Ovary (tissue), 9 donors: ENCODE results near the gene CCNG2. TPM values are rescaled to one million over a fixed set of nuclear protein-coding genes. Genes with fewer than 3 reads are reported as not detected.

Experiments
- DNase-seq, 5 donors: peaks; one replicate each; pipeline ENCODE4 v3.0.0-alpha.2; 2019 to 2020
- H3K27ac ChIP-seq, 2 donors: fragments of 200-600 bp; one replicate each; pipeline versions ENCODE4 v1.5.1 to v1.8.0; 2019 to 2022
- H3K27me3 ChIP-seq: fragments of 200-600 bp; one replicate; pipeline ENCODE4 v1.8.0; 2022
- H3K36me3 ChIP-seq: fragments of 200-600 bp; sonication (generic); one replicate; pipeline ENCODE4 v1.5.1; 2019
- H3K4me1 ChIP-seq: one replicate; pipeline ENCODE4 v1.8.1; 2013; ENCODE audit warnings: mild to moderate bottlenecking, moderate library complexity; ENCODE audit not compliant: insufficient read depth
- H3K4me3 ChIP-seq: fragments of 200-600 bp; sonication (generic); one replicate; pipeline ENCODE4 v1.5.1; 2017
- H3K9me3 ChIP-seq, 2 donors: fragments of 200-600 bp in 1 of 2; sonication (generic) in 1 of 2; one replicate each; pipeline versions ENCODE4 v1.5.1 to v1.8.1; 2013 to 2019; ENCODE audit warnings: mild to moderate bottlenecking in 1 of 2, moderate library complexity in 1 of 2
- CTCF ChIP-seq, 3 donors: fragments of 450-650 bp in 2 of 3; fragments of 200-600 bp in 1 of 3; IDR thresholded peaks; one replicate each; pipeline versions ENCODE4 v1.5.1 to v1.8.0; 2016 to 2022; ENCODE audit warnings: antibody characterized with exemption in 3 of 3, mild to moderate bottlenecking in 1 of 3
- EP300 ChIP-seq: sonication (generic); formaldehyde crosslinking; IDR thresholded peaks from one replicate; pipeline ENCODE4 v1.6.1; 2017; ENCODE audit warnings: antibody characterized with exemption
- POLR2A ChIP-seq: fragments of 450-650 bp; IDR thresholded peaks from one replicate; pipeline ENCODE4 v1.6.1; 2017; ENCODE audit warnings: antibody characterized with exemption, mild to moderate bottlenecking, moderate library complexity
- WGBS, 3 donors: extraction: QIAGEN DNeasy Blood & Tissue Kit in 1 of 3; methylation state at CpG; one replicate each; pipeline versions ENCODE4 v1.1.5 to v1.1.7; 2013 to 2017; 5-methylcytosine and 5-hydroxymethylcytosine counted together
- intact Hi-C, 4 donors: fragments of 100-400 bp; cut with DNase I; formaldehyde crosslinking; loops; one replicate each; pipeline versions ENCODE4 v1.11.0 to v1.15.1; 2022 to 2023
- polyA plus RNA-seq, 2 donors: library from polyadenylated mRNA; stranded (reverse); fragments of 200-250 nt in 1 of 2; fragments of 350-450 nt in 1 of 2; fragmentation: Illumina TruSeq in 1 of 2; extraction: RNeasy Lipid Tissue Mini Kit (QIAGEN cat#74804) in 1 of 2; gene quantifications; one replicate each; pipeline ENCODE4 v1.2.3, GENCODE V29; 2013 to 2014
- total RNA-seq, 7 donors: library from RNA; depleted of rRNA in 2 of 7; stranded (reverse); fragments of >200 nt in 2 of 7; fragmentation: NEBNext Ultra II Directional in 3 of 7; extraction: Animal tissue kit (Norgen Biotek cat#: 25700) in 3 of 7; gene quantifications; one replicate each; pipeline versions ENCODE4 v1.1.0 to v1.2.4, GENCODE V29; 2016 to 2023
- donor health status: DM: no; HTN: no; CAD: no; lungs with moderate emphysema.
- donor health status: DM: no; HTN: no; CAD: no.
- donor health status: Bipolar disorder and iron deficiency.
- donor health status: DM: yes; HTN: yes; CAD: no.
- donor health status: DM: no; HTN: no; CAD: no.
- donor health status: DM: yes; HTN: yes; CAD: no.

Gene CCNG2
- total and polyA plus RNA-seq, 9 donors, result 9.9 to 44.9 (median 22.7) TPM

GRCh38 chr4:77155631-77156452, 1.2 kb upstream of the CCNG2 start:
- intact Hi-C loops, result loop anchor here in 2 of 4 donors (1.0 to 5.0 kb wide), 3 partner anchors 79 to 209 kb away; partner anchors contain the start of genes CCNI (in 2 of the 2) and SEPTIN11 (in 1 of the 2)
- TF ChIP-seq EP300 (no peak), CTCF (IDR thresholded peaks at IDR 0.05) (no peak), POLR2A (no peak)
- Histone ChIP-seq H3K27me3 (no peaks in the 10 kb centered on the region), H3K4me3 (peak overlapping the region; percentile 74), H3K36me3 (no peaks in the 10 kb centered on the region), H3K4me1 (no peaks in the 10 kb centered on the region), H3K9me3 (no peaks in the 10 kb centered on the region), H3K27ac (no peak overlapping the region)
- 12 to 17% (median 14%) methylated on average over 15 of the region's 15 CpGs for WGBS, 3 donors
- DNase-seq, result no peak

GRCh38 chr4:77156533-77156911, 485 bp upstream of the CCNG2 start:
- peak overlapping the region; percentile 87 to 95 for H3K27ac ChIP-seq
- peak overlapping the region; percentile 74 for H3K4me3 ChIP-seq
- no peaks in the 10 kb centered on the region for H3K4me1 ChIP-seq
- no peaks in the 10 kb centered on the region for H3K27me3 ChIP-seq
- intact Hi-C loops, result loop anchor here in 2 of 4 donors (1.0 to 5.0 kb wide), 3 partner anchors 79 to 209 kb away; partner anchors contain the start of genes CCNI (in 2 of the 2) and SEPTIN11 (in 1 of the 2)
- 0 to 1% (median 1%) methylated on average over 17 of the region's 17 CpGs for WGBS, 3 donors
- H3K36me3 ChIP-seq, result no peaks in the 10 kb centered on the region
- no peaks in the 10 kb centered on the region for H3K9me3 ChIP-seq
- TF ChIP-seq POLR2A, result no peak
- no peak for TF ChIP-seq EP300
- no peak for TF ChIP-seq CTCF (IDR thresholded peaks at IDR 0.05)
- peak; percentile 93 to 97 (median 93) for DNase-seq

GRCh38 chr4:77157859-77158486, 966 bp downstream of the CCNG2 start:
- peak overlapping the region; percentile 74 for H3K4me3 ChIP-seq
- peak overlapping the region; percentile 87 to 95 for H3K27ac ChIP-seq
- H3K9me3 ChIP-seq, result no peaks in the 10 kb centered on the region
- 0% methylated on average over 20 to 53 of the region's 53 CpGs for WGBS, 3 donors
- no peaks in the 10 kb centered on the region for H3K4me1 ChIP-seq
- H3K36me3 ChIP-seq, result no peaks in the 10 kb centered on the region
- peak; percentile 86 to 91 (median 87) for DNase-seq
- no peaks in the 10 kb centered on the region for H3K27me3 ChIP-seq
- TF ChIP-seq EP300, result no peak
- no peak for TF ChIP-seq POLR2A
- no peak for TF ChIP-seq CTCF (IDR thresholded peaks at IDR 0.05)
- intact Hi-C loops, result loop anchor here in 1 of 4 donors (5.0 kb wide), 2 partner anchors 81 to 211 kb away; partner anchors contain the start of genes CCNI and SEPTIN11

- intact Hi-C loops, result loop anchor here in 1 of 4 donors (5.0 kb wide), 2 partner anchors 81 to 211 kb away; partner anchors contain the start of genes CCNI and SEPTIN11
- DNase-seq, result peak in 4 of 5 donors; percentile 13 to 44 (median 33)
Observed at GRCh38 chr4:77158487-77158861, 1.5 kb downstream of the CCNG2 start.

More at GRCh38 chr4:77158487-77158861, 1.5 kb downstream of the CCNG2 start:
- peaks cover 2% of the 10 kb centered on the region for H3K4me1 ChIP-seq
- H3K27ac ChIP-seq, result peak overlapping the region; percentile 87 to 95
- H3K9me3 ChIP-seq, result no peaks in the 10 kb centered on the region
- TF ChIP-seq EP300, result no peak
- peak overlapping the region; percentile 74 for H3K4me3 ChIP-seq
- H3K27me3 ChIP-seq, result no peaks in the 10 kb centered on the region
- WGBS, 3 donors, result 1 to 3% (median 2%) methylated on average over 6 of the region's 6 CpGs
- no peaks in the 10 kb centered on the region for H3K36me3 ChIP-seq
